GM23248 (cell line): Measurements from ENCODE around the gene HAPLN2. TPM values are rescaled to one million over a fixed set of nuclear protein-coding genes. Genes with fewer than 3 reads are reported as not detected.

Source experiments
- DNase-seq: peaks from one replicate; pipeline ENCODE4 v3.0.0-alpha.2; 2015
- H2AFZ ChIP-seq: fragments of 200-600 bp; sonication (generic); 2 replicates; pipeline ENCODE4 v1.6.1; 2016; ENCODE audit warnings: antibody characterized with exemption
- H3F3A ChIP-seq: fragments of 200-600 bp; sonication (generic); 2 replicates; pipeline ENCODE4 v1.6.1; 2016; ENCODE audit warnings: mild to moderate bottlenecking, antibody characterized with exemption, mixed run types; ENCODE audit not compliant: insufficient read depth
- H3K27ac ChIP-seq: fragments of 200-600 bp; sonication (generic); 2 replicates; pipeline ENCODE4 v1.5.1; 2016; ENCODE audit warnings: mild to moderate bottlenecking
- H3K27me3 ChIP-seq: fragments of 200-600 bp; sonication (generic); replicated peaks from 2 replicates; pipeline ENCODE4 v1.6.1; 2016; ENCODE audit warnings: mild to moderate bottlenecking; ENCODE audit not compliant: insufficient read depth
- H3K36me3 ChIP-seq: fragments of 200-600 bp; sonication (generic); 2 replicates; pipeline ENCODE4 v1.6.1; 2016; ENCODE audit warnings: low read depth, mild to moderate bottlenecking
- H3K4me1 ChIP-seq: fragments of 200-600 bp; sonication (generic); 2 replicates; pipeline ENCODE4 v1.6.1; 2016; ENCODE audit warnings: mild to moderate bottlenecking; ENCODE audit not compliant: insufficient read depth
- H3K4me2 ChIP-seq: fragments of 200-600 bp; sonication (generic); one replicate; pipeline ENCODE4 v1.6.1; 2016; ENCODE audit warnings: mild to moderate bottlenecking; ENCODE audit not compliant: unreplicated experiment
- H3K4me3 ChIP-seq: fragments of 200-600 bp; sonication (generic); 2 replicates; pipeline ENCODE4 v1.5.1; 2016; ENCODE audit warnings: mild to moderate bottlenecking
- H3K79me2 ChIP-seq: fragments of 200-600 bp; sonication (generic); 2 replicates; pipeline ENCODE4 v1.6.1; 2016; ENCODE audit warnings: mild to moderate bottlenecking; ENCODE audit not compliant: insufficient read depth
- H3K9ac ChIP-seq: fragments of 200-600 bp; sonication (generic); 2 replicates; pipeline ENCODE4 v1.6.1; 2016; ENCODE audit warnings: mild to moderate bottlenecking
- H3K9me2 ChIP-seq: fragments of 200-600 bp; sonication (generic); 2 replicates; pipeline ENCODE4 v1.6.1; 2016; ENCODE audit warnings: mixed run types, mild to moderate bottlenecking, moderate library complexity; ENCODE audit not compliant: insufficient read depth
- H3K9me3 ChIP-seq: fragments of 200-600 bp; sonication (generic); one replicate; pipeline ENCODE4 v1.6.1; 2017; ENCODE audit warnings: low read depth
- H4K20me1 ChIP-seq: fragments of 200-600 bp; sonication (generic); 2 replicates; pipeline ENCODE4 v1.6.0; 2016; ENCODE audit not compliant: insufficient read depth
- EZH2 ChIP-seq: fragments of 200-600 bp; sonication (generic); IDR thresholded peaks from 2 replicates; pipeline ENCODE4 v1.6.1; 2018; ENCODE audit warnings: antibody characterized with exemption, mild to moderate bottlenecking; ENCODE audit not compliant: insufficient read depth, poor library complexity, severe bottlenecking
- EZH2phosphoT487 ChIP-seq: fragments of 200-600 bp; sonication (generic); IDR thresholded peaks from 2 replicates; pipeline ENCODE4 v1.6.1; 2018; ENCODE audit warnings: antibody characterized with exemption, moderate library complexity, mild to moderate bottlenecking, low read depth; ENCODE audit not compliant: insufficient read depth
- WGBS, 2 experiments: methylation state at CpG; one replicate each; pipeline ENCODE4 v1.1.6; 2015 to 2017; ENCODE audit warnings: low lambda C conversion rate in 2 of 2, low coverage in 1 of 2; ENCODE audit errors: missing lambda C conversion rate in 2 of 2; 5-methylcytosine and 5-hydroxymethylcytosine counted together
- in situ Hi-C: fragments of 300-500 bp; cut with MboI; formaldehyde crosslinking; loops from 2 replicates; pipeline ENCODE4 v1.15.0; 2020
- polyA plus RNA-seq: library from polyadenylated mRNA; unstranded; fragments of >200 nt; fragmentation: Nextera tagmentation; extraction: Ambion mirVana; gene quantifications from 2 replicates; pipeline ENCODE4 v1.2.1, GENCODE V29; 2016
- total RNA-seq: library from RNA; depleted of rRNA; stranded (reverse); fragments of >200 nt; shearing (Covaris generic); gene quantifications from 2 replicates; pipeline ENCODE4 v1.2.3, GENCODE V29; 2014

HAPLN2 gene
- total and polyA plus RNA-seq, 2 experiments from 2014 or later, result not detected

DNA sequence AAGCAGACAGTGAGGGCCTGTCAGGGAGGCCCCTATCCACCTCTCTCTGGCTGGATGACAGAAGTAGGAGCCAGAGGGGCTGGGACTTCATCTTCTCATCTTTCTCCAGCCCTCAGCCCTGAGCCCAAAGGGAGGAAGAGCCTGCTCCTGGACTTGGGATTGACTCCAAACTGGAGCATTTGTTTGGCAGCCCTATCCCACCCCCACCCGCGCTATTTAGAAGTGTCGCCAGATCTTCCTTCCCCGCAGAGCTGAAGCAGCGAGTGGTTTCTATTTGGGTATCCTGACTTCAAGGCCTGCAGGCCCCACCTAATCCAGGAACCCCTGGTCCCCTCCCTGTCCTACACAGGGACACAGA is 48.4 kb downstream of the HAPLN2 start:
- H3K36me3 ChIP-seq, result no peaks in the 10 kb centered on the region
- H3K4me2 ChIP-seq, result no peak overlapping the region
- peaks cover 23% of the 10 kb centered on the region for H3K4me1 ChIP-seq
- no peak overlapping the region for H3K4me3 ChIP-seq
- no peak overlapping the region for H2AFZ ChIP-seq
- H4K20me1 ChIP-seq, result no peaks in the 10 kb centered on the region
- 6 to 40% methylated on average over 3 to 5 of the region's 5 CpGs for WGBS, 2 experiments
- H3K9me2 ChIP-seq, result no peaks in the 10 kb centered on the region
- H3K79me2 ChIP-seq, result no peaks in the 10 kb centered on the region
- in situ Hi-C loops, result no loop called here
- no peak overlapping the region for H3K9ac ChIP-seq
- no peak for DNase-seq
- H3F3A ChIP-seq, result peaks cover 3% of the 10 kb centered on the region
- no peak overlapping the region for H3K27ac ChIP-seq
- H3K9me3 ChIP-seq, result no peaks in the 10 kb centered on the region
- no peaks in the 10 kb centered on the region for H3K27me3 ChIP-seq
- TF ChIP-seq EZH2 (no peak), EZH2phosphoT487 (no peak)

DNA sequence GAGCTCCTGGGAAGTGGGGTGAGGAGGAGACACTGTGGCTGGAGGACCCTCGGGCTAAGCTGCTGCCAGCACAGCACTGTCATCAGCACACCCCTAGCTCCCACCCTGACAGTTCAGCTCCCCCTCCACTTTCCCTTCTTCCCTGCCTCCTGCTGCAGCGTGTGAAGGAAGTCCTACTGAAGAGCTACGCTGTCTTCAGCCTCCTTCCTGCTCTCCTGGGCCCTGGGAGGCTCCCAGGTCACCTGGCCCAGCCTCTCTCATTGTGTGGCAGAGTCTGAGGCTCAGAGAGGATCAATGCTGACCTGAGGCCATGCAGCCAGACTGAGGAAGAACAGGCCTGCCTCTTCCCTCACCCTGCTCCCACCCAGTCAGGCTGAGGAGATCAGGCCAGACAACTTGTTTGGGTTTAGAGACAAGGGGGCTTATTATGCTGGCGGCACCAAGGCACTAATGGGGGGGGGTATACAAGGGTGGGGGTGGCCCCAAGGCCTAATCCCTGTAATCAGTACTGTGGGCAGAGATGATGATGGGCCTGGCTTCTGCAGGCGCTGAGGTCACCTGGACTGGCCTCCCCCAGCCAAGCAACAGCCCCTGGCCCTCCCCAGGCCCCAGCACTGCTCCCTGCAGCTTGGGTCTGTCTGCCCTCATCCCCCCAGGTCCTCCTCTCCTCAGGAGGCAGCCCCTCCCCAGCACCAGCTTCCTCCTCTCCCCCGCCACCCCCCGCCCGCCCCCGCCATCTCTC is 48.9 kb downstream of the HAPLN2 start:
- H3K27me3 ChIP-seq, result no peaks in the 10 kb centered on the region
- no peaks in the 10 kb centered on the region for H3K9me3 ChIP-seq
- no peak overlapping the region for H3K4me3 ChIP-seq
- TF ChIP-seq EZH2phosphoT487, result no peak
- TF ChIP-seq EZH2, result no peak
- H3K27ac ChIP-seq, result no peak overlapping the region
- no peaks in the 10 kb centered on the region for H3K36me3 ChIP-seq
- no peaks in the 10 kb centered on the region for H3F3A ChIP-seq
- H3K9ac ChIP-seq, result no peak overlapping the region
- H3K79me2 ChIP-seq, result no peaks in the 10 kb centered on the region
- H3K4me1 ChIP-seq, result peaks cover 18% of the 10 kb centered on the region
- WGBS, 2 experiments, result 46 to 76% methylated on average over 4 to 9 of the region's 9 CpGs
- H3K4me2 ChIP-seq, result no peak overlapping the region
- H2AFZ ChIP-seq, result no peak overlapping the region
- no peaks in the 10 kb centered on the region for H4K20me1 ChIP-seq
- DNase-seq, result no peak
- H3K9me2 ChIP-seq, result no peaks in the 10 kb centered on the region
- in situ Hi-C loops, result no loop called here

DNA sequence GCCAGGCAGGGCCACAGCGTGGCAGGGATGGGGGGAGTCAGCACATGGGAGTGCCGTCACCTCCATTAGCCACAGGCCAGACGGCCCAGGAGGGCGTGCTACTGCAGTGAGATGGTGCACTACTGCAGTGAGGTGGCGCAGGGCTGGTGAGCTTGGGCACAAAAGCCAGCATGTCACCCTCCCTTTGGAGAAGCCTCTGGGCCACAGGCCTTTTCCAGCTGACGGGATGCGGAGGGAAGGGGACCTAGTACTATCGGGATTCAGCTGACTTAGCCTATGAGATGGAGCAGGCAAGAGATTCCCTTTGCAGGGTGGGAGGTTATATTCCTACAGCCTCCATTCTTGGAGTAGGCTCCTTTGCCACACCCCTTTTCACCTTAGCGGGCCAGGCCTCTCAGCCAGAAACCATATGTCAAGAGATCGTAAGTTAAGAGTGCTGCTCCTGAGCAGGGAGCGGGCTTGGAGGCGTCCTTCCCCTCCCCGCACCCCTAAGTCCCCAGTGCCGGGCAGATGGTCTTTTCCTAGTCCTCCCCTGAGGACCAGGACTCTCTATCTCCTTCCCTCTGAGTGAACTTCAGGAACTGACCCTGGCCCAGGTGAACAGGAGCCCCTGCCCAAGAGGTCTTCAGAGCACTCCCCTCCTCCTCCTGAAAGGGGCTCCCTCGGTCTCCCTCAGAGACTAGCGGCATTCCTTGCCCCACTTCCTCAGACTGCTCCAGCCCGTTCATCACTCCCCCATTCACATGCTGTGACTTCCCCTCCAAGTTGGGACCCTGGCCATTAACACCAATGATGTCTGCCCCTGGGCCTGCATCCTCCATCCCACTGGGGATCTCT is 49.8 kb downstream of the HAPLN2 start:
- DNase-seq, result no peak
- in situ Hi-C loops, result no loop called here
- Histone ChIP-seq H3K4me3 (no peak overlapping the region), H3K27ac (no peak overlapping the region), H3K9ac (no peak overlapping the region), H3K4me2 (no peak overlapping the region), H4K20me1 (no peaks in the 10 kb centered on the region), H3K4me1 (peaks cover 9% of the 10 kb centered on the region), H3K27me3 (no peaks in the 10 kb centered on the region), H3K36me3 (no peaks in the 10 kb centered on the region), H3K9me2 (no peaks in the 10 kb centered on the region), H3K9me3 (no peaks in the 10 kb centered on the region), H2AFZ (no peak overlapping the region), H3K79me2 (no peaks in the 10 kb centered on the region), H3F3A (no peaks in the 10 kb centered on the region)
- TF ChIP-seq EZH2 (no peak), EZH2phosphoT487 (no peak)
- WGBS, 2 experiments, result 94 to 97% methylated on average over 17 of the region's 17 CpGs

DNA sequence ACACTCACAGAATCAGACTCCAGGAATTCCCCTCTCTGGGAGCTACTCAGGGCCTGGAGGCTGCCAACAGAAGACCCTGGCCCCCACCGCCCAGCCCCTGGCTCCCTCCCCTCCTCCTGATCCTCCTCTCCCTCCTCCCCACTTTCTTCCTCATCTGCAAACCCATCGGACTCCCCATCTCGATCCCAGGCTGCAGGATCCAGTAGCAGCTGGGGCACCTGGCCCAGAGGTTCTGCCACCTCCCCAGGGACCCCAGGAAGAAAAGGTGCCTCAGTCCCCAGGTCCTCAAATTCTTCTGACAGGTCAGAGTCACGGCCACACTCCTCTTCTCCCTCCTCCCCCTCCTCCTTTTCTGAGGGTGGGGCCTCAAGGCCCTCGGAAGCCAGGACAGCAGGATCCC is 50.6 kb downstream of the HAPLN2 start:
- no peaks in the 10 kb centered on the region for H3K36me3 ChIP-seq
- H3K9me3 ChIP-seq, result no peaks in the 10 kb centered on the region
- in situ Hi-C loops, result no loop called here
- TF ChIP-seq EZH2, result no peak
- TF ChIP-seq EZH2phosphoT487, result no peak
- no peak overlapping the region for H3K9ac ChIP-seq
- no peaks in the 10 kb centered on the region for H3K9me2 ChIP-seq
- no peak overlapping the region for H2AFZ ChIP-seq
- WGBS, 2 experiments, result 81 to 100% methylated on average over 2 to 5 of the region's 5 CpGs
- no peaks in the 10 kb centered on the region for H4K20me1 ChIP-seq
- H3F3A ChIP-seq, result no peaks in the 10 kb centered on the region
- H3K4me1 ChIP-seq, result peaks cover 1% of the 10 kb centered on the region
- H3K4me2 ChIP-seq, result no peak overlapping the region
- H3K79me2 ChIP-seq, result no peaks in the 10 kb centered on the region
- no peaks in the 10 kb centered on the region for H3K27me3 ChIP-seq
- DNase-seq, result no peak
- no peak overlapping the region for H3K27ac ChIP-seq
- no peak overlapping the region for H3K4me3 ChIP-seq
